HUES48 (cell line): ENCODE data around the gene IKZF4.

Experiments used
- H3K27ac ChIP-seq: one replicate; pipeline ENCODE4 v1.7.0; 2013; ENCODE audit warnings: low read depth, low read length, inconsistent platforms
- H3K27me3 ChIP-seq: 2 replicates; pipeline ENCODE4 v1.6.1; 2013; ENCODE audit warnings: mild to moderate bottlenecking, low read length; ENCODE audit not compliant: control insufficient read depth, insufficient read depth
- H3K36me3 ChIP-seq: 2 replicates; pipeline ENCODE4 v1.6.1; 2013; ENCODE audit warnings: low read length; ENCODE audit not compliant: control insufficient read depth, insufficient read depth
- H3K4me1 ChIP-seq: 2 replicates; pipeline ENCODE4 v1.6.1; 2013; ENCODE audit warnings: mild to moderate bottlenecking, low read length; ENCODE audit not compliant: control insufficient read depth, insufficient read depth
- H3K4me3 ChIP-seq: 2 replicates; pipeline ENCODE4 v1.5.1; 2013; ENCODE audit warnings: mild to moderate bottlenecking, low read depth, low read length
- H3K9ac ChIP-seq: 2 replicates; pipeline ENCODE4 v1.6.1; 2013; ENCODE audit warnings: mild to moderate bottlenecking, low read depth, low read length, moderate library complexity
- H3K9me3 ChIP-seq: 2 replicates; pipeline ENCODE4 v1.6.1; 2013; ENCODE audit warnings: low read length; ENCODE audit not compliant: control insufficient read depth, insufficient read depth

The IKZF4 gene

GRCh38 chr12:56086096-56086495, 65.3 kb downstream of the IKZF4 start:
- Histone ChIP-seq H3K4me3 (no peak overlapping the region), H3K9ac (no peak overlapping the region), H3K36me3 (peaks cover 66% of the 10 kb centered on the region), H3K9me3 (no peaks in the 10 kb centered on the region), H3K27ac (no peak overlapping the region), H3K4me1 (peaks cover 9% of the 10 kb centered on the region), H3K27me3 (no peaks in the 10 kb centered on the region)

- Histone ChIP-seq H3K9me3 (no peaks in the 10 kb centered on the region), H3K4me3 (no peak overlapping the region), H3K4me1 (peaks cover 5% of the 10 kb centered on the region; the same call in 1 of the 2 replicates), H3K36me3 (peaks cover 70% of the 10 kb centered on the region), H3K27ac (no peak overlapping the region), H3K27me3 (no peaks in the 10 kb centered on the region), H3K9ac (no peak overlapping the region)
Measured at GRCh38 chr12:56086608-56087007, 65.8 kb downstream of the IKZF4 start.

- Histone ChIP-seq H3K27ac (no peak overlapping the region), H3K4me1 (no peaks in the 10 kb centered on the region; the same call in 1 of the 2 replicates), H3K4me3 (no peak overlapping the region), H3K36me3 (peaks cover 73% of the 10 kb centered on the region), H3K9me3 (no peaks in the 10 kb centered on the region), H3K27me3 (no peaks in the 10 kb centered on the region), H3K9ac (no peak overlapping the region)
Measured at GRCh38 chr12:56087220-56087619, 66.4 kb downstream of the IKZF4 start.
